Activated T-helper 9 cell treated with anti-CD3 and anti-CD28 coated beads, Interleukin-2, amount 50 U/mL, for 16 hours (primary cell): ENCODE results near the gene TEC.
A peak's percentile ranks its signal among the peaks of the same experiment; 100 is the strongest.

Experiments
- DNase-seq: peaks from one replicate; pipeline ENCODE4 v3.0.0-alpha.2; 2020; ENCODE audit warnings: low read depth

The TEC gene

GRCh38 chr4:48162162-48162561 is 107.5 kb downstream of the TEC start:
- no peak for DNase-seq

GRCh38 chr4:48157271-48157670 is 112.4 kb downstream of the TEC start:
- DNase-seq: no peak

- DNase-seq: no peak
These were observed 113.2 kb downstream of the TEC start for GRCh38 chr4:48156423-48156822.

- DNase-seq: no peak
These were observed 115.7 kb downstream of the TEC start for GRCh38 chr4:48153791-48154550.

GRCh38 chr4:48152259-48152658 is 117.4 kb downstream of the TEC start:
- DNase-seq: no peak

GRCh38 chr4:48149827-48150370 is 119.7 kb downstream of the TEC start:
- DNase-seq: no peak

GRCh38 chr4:48147621-48148020 is 122.0 kb downstream of the TEC start:
- no peak for DNase-seq

- DNase-seq: no peak
These were observed 128.6 kb downstream of the TEC start for GRCh38 chr4:48141048-48141447.

GRCh38 chr4:48139691-48140090 is 129.9 kb downstream of the TEC start:
- DNase-seq: no peak

- DNase-seq: no peak
These were observed 130.7 kb downstream of the TEC start for GRCh38 chr4:48138936-48139335.

- DNase-seq: no peak
These were observed 131.1 kb downstream of the TEC start for GRCh38 chr4:48138511-48138910.

GRCh38 chr4:48137846-48138245 is 131.8 kb downstream of the TEC start:
- DNase-seq: no peak

GRCh38 chr4:48134081-48134480 is 135.6 kb downstream of the TEC start, which contains the start of gene TXK:
TSS of gene TXK (minus strand) at chr4:48134250. CDS start at chr4:48134170, 80 bp downstream.
- DNase-seq: no peak

- no peak for DNase-seq
These were observed 136.0 kb downstream of the TEC start for GRCh38 chr4:48133669-48134068.

- DNase-seq: no peak
These were observed 137.9 kb downstream of the TEC start for GRCh38 chr4:48131736-48132135.

- no peak for DNase-seq
These were observed 139.5 kb downstream of the TEC start for GRCh38 chr4:48130100-48130499.

- DNase-seq: peak; percentile 19
These were observed 140.2 kb downstream of the TEC start for GRCh38 chr4:48129307-48130014.

- DNase-seq: peak; percentile 51
These were observed 141.8 kb downstream of the TEC start for GRCh38 chr4:48127682-48128404.

GRCh38 chr4:48127231-48127630 is 142.4 kb downstream of the TEC start:
- DNase-seq: no peak

GRCh38 chr4:48126621-48127020 is 143.0 kb downstream of the TEC start:
- DNase-seq: no peak

- no peak for DNase-seq
These were observed 144.8 kb downstream of the TEC start for GRCh38 chr4:48124870-48125269.

GRCh38 chr4:48122756-48123155 is 146.9 kb downstream of the TEC start:
- no peak for DNase-seq

GRCh38 chr4:48121180-48121579 is 148.5 kb downstream of the TEC start:
- no peak for DNase-seq
